H9 (cell line): ENCODE results near the gene TMEM165. TPM values are rescaled to one million over a fixed set of nuclear protein-coding genes. Genes with fewer than 3 reads are reported as not detected.
A peak's percentile ranks its signal among the peaks of the same experiment; 100 is the strongest.

ENCODE experiments used
- DNase-seq: peaks from one replicate; pipeline ENCODE4 v3.0.0-alpha.2; 2017
- H2AFZ ChIP-seq: one replicate; pipeline ENCODE4 v1.6.1; 2013; ENCODE audit warnings: mild to moderate bottlenecking, low read length, control low read depth, moderate library complexity
- H2AK5ac ChIP-seq: 2 replicates; pipeline ENCODE4 v1.6.1; 2013; ENCODE audit warnings: low read length, control low read depth, mixed read lengths; ENCODE audit not compliant: insufficient read length
- H2BK120ac ChIP-seq: one replicate; pipeline ENCODE4 v1.6.1; 2013; ENCODE audit warnings: low read depth, mild to moderate bottlenecking, low read length, control low read depth, inconsistent platforms; ENCODE audit not compliant: poor library complexity, severe bottlenecking
- H2BK12ac ChIP-seq: 2 replicates; pipeline ENCODE4 v1.6.1; 2013; ENCODE audit warnings: low read length, control low read depth, mixed read lengths, low read depth; ENCODE audit not compliant: insufficient read length
- H2BK15ac ChIP-seq: 2 replicates; pipeline ENCODE4 v1.6.1; 2013; ENCODE audit warnings: low read depth, low read length, control low read depth
- H2BK20ac ChIP-seq: one replicate; pipeline ENCODE4 v1.6.1; 2013; ENCODE audit warnings: low read depth, mild to moderate bottlenecking, low read length, control low read depth, inconsistent platforms; ENCODE audit not compliant: poor library complexity, severe bottlenecking
- H2BK5ac ChIP-seq: 2 replicates; pipeline ENCODE4 v1.6.1; 2013; ENCODE audit warnings: low read length, control low read depth, mixed read lengths; ENCODE audit not compliant: insufficient read length
- H3K14ac ChIP-seq: 2 replicates; pipeline ENCODE4 v1.6.1; 2013; ENCODE audit warnings: low read length, control low read depth; ENCODE audit not compliant: insufficient read depth
- H3K18ac ChIP-seq: 2 replicates; pipeline ENCODE4 v1.6.1; 2013; ENCODE audit warnings: low read depth, mild to moderate bottlenecking, mixed read lengths, low read length, control low read depth; ENCODE audit not compliant: insufficient read length
- H3K23ac ChIP-seq: 2 replicates; pipeline ENCODE4 v1.6.1; 2013; ENCODE audit warnings: low read length, control low read depth, mixed read lengths, low read depth; ENCODE audit not compliant: insufficient read length
- H3K23me2 ChIP-seq: 2 replicates; pipeline ENCODE4 v1.6.1; 2013; ENCODE audit warnings: low read depth, mild to moderate bottlenecking, mixed read lengths, low read length, control low read depth; ENCODE audit not compliant: insufficient read length, poor library complexity, severe bottlenecking
- H3K27ac ChIP-seq: 2 replicates; pipeline ENCODE4 v1.5.1; 2013; ENCODE audit warnings: low read length, control low read depth, mixed read lengths, low read depth; ENCODE audit not compliant: insufficient read length
- H3K27me3 ChIP-seq: 2 replicates; pipeline ENCODE4 v1.6.1; 2013; ENCODE audit warnings: low read length, control low read depth, inconsistent platforms; ENCODE audit not compliant: insufficient read depth
- H3K4ac ChIP-seq: 2 replicates; pipeline ENCODE4 v1.6.1; 2013; ENCODE audit warnings: low read depth, mild to moderate bottlenecking, control low read depth, inconsistent platforms, low read length, moderate library complexity
- H3K4me1 ChIP-seq: 2 replicates; pipeline ENCODE4 v1.6.1; 2013; ENCODE audit warnings: low read length, control low read depth, inconsistent platforms; ENCODE audit not compliant: insufficient read depth
- H3K4me2 ChIP-seq: 2 replicates; pipeline ENCODE4 v1.6.1; 2013; ENCODE audit warnings: low read length, control low read depth, mixed read lengths; ENCODE audit not compliant: insufficient read length, insufficient read depth
- H3K56ac ChIP-seq: 2 replicates; pipeline ENCODE4 v1.6.1; 2013; ENCODE audit warnings: low read depth, mild to moderate bottlenecking, mixed read lengths, low read length, control low read depth; ENCODE audit not compliant: insufficient read length
- H3K79me1 ChIP-seq: 2 replicates; pipeline ENCODE4 v1.6.1; 2013; ENCODE audit warnings: low read depth, mild to moderate bottlenecking, moderate library complexity, low read length, control low read depth, inconsistent platforms; ENCODE audit not compliant: insufficient read depth, poor library complexity, severe bottlenecking
- H3K79me2 ChIP-seq: 2 replicates; pipeline ENCODE4 v1.6.1; 2013; ENCODE audit warnings: low read length, control low read depth, inconsistent platforms; ENCODE audit not compliant: insufficient read depth
- H3K9ac ChIP-seq: 2 replicates; pipeline ENCODE4 v1.6.1; 2013; ENCODE audit warnings: low read length, control low read depth, mixed read lengths; ENCODE audit not compliant: insufficient read length; ENCODE audit errors: extremely low read depth
- H3K9me3 ChIP-seq: one replicate; pipeline ENCODE4 v1.6.1; 2013; ENCODE audit warnings: low read depth, low read length, inconsistent platforms; ENCODE audit not compliant: control insufficient read depth
- H3T11ph ChIP-seq: one replicate; pipeline ENCODE4 v1.6.1; 2013; ENCODE audit warnings: mild to moderate bottlenecking, low read length, control low read depth, inconsistent platforms
- H4K20me1 ChIP-seq: one replicate; pipeline ENCODE4 v1.6.1; 2013; ENCODE audit not compliant: control insufficient read depth, insufficient read length, insufficient read depth
- H4K5ac ChIP-seq: 2 replicates; pipeline ENCODE4 v1.6.1; 2013; ENCODE audit warnings: low read depth, mild to moderate bottlenecking, mixed read lengths, low read length, control low read depth; ENCODE audit not compliant: insufficient read length
- H4K8ac ChIP-seq: replicated peaks from 2 replicates; pipeline ENCODE4 v1.6.1; 2013; ENCODE audit warnings: low read length, control low read depth, mixed read lengths, low read depth; ENCODE audit not compliant: insufficient read length
- H4K91ac ChIP-seq: 2 replicates; pipeline ENCODE4 v1.6.1; 2013; ENCODE audit warnings: low read depth, mild to moderate bottlenecking, moderate library complexity, mixed read lengths, low read length, control low read depth; ENCODE audit not compliant: insufficient read length
- H3K27ac Mint-ChIP-seq, 3 experiments: 2 replicates in 2 of 3; 3 replicates in 1 of 3; pipeline ENCODE4 v1.8.0; 2020 to 2021; ENCODE audit warnings: mixed read lengths in 3 of 3, mild to moderate bottlenecking in 1 of 3, moderate library complexity in 1 of 3
- H3K27me3 Mint-ChIP-seq: 2 replicates; pipeline ENCODE4 v1.8.0; 2021; ENCODE audit warnings: low read depth, mild to moderate bottlenecking, moderate library complexity, mixed read lengths
- H3K36me3 Mint-ChIP-seq, 3 experiments: 2 replicates in 2 of 3; 3 replicates in 1 of 3; pipeline ENCODE4 v1.8.0; 2020 to 2021; ENCODE audit warnings: low read depth in 3 of 3, mixed read lengths in 3 of 3; ENCODE audit not compliant: insufficient read depth in 1 of 3
- H3K4me1 Mint-ChIP-seq, 2 experiments: 2 replicates each; pipeline ENCODE4 v1.8.0; 2020; ENCODE audit warnings: mixed read lengths in 2 of 2
- H3K4me3 Mint-ChIP-seq, 2 experiments: 2 replicates in 1 of 2; 3 replicates in 1 of 2; pipeline ENCODE4 v1.8.0; 2020 to 2021; ENCODE audit warnings: mild to moderate bottlenecking in 2 of 2, mixed read lengths in 2 of 2, moderate library complexity in 1 of 2
- H3K9me3 Mint-ChIP-seq, 2 experiments: 2 replicates in 1 of 2; 3 replicates in 1 of 2; pipeline ENCODE4 v1.8.0; 2020; ENCODE audit warnings: mild to moderate bottlenecking in 2 of 2, mixed read lengths in 2 of 2, moderate library complexity in 1 of 2
- total RNA-seq: library from RNA; stranded (reverse); gene quantifications from 2 replicates; pipeline ENCODE4 v1.2.1, GENCODE V29; 2021
- TF ChIP-seq, protein P1 (sequence below): fragments of 200-600 bp; sonication (generic); conservative IDR thresholded peaks from 3 replicates; pipeline ENCODE4 v1.8.0; 2021; ENCODE audit warnings: antibody characterized with exemption, mild to moderate bottlenecking

Gene TMEM165
- total RNA-seq, 1 experiment from 2014 or later: 87.2 TPM

DNA sequence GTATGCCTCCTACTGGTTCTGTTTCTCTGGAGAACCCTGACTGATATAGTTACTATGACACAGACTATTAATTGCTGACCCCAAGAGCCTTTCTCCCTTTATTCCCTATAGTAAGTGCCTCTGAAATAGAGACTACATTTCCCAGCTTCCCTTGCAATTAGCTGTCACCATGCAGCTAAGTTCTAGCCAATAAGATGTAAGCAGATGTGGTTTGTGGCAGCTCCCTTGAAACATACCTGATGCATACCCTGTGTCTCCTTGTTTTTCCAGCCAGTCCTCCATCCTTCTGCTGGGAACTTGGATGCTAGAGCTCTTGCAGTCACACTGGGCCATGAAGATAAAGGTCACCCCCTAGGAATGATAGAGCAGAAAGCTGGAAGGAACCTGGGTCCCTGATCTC is 9.7 kb upstream of the TMEM165 start:
- Histone ChIP-seq H4K5ac (no peak overlapping the region), H4K20me1 (no peaks in the 10 kb centered on the region), H2AFZ (no peak overlapping the region), H3K79me1 (no peaks in the 10 kb centered on the region), H3K14ac (no peak overlapping the region), H3T11ph (no peak overlapping the region), H2BK15ac (no peak overlapping the region), H3K4ac (no peak overlapping the region), H3K9ac (no peak overlapping the region), H3K27me3 (no peaks in the 10 kb centered on the region), H4K8ac (no peak overlapping the region), H3K23ac (no peak overlapping the region), H3K18ac (no peak overlapping the region), H3K4me1 (no peaks in the 10 kb centered on the region), H3K23me2 (no peaks in the 10 kb centered on the region), H2BK12ac (no peak overlapping the region), H2AK5ac (no peak overlapping the region), H3K56ac (no peak overlapping the region), H3K79me2 (no peaks in the 10 kb centered on the region), H3K9me3 (no peaks in the 10 kb centered on the region), H2BK20ac (no peak overlapping the region), H3K27ac (no peak overlapping the region), H2BK5ac (no peak overlapping the region), H3K4me2 (no peak overlapping the region), H2BK120ac (no peak overlapping the region), H4K91ac (no peak overlapping the region)
- no peaks in the 10 kb centered on the region for H3K9me3 Mint-ChIP-seq
- peak; percentile 52 for DNase-seq
- TF ChIP-seq, protein P1, sequence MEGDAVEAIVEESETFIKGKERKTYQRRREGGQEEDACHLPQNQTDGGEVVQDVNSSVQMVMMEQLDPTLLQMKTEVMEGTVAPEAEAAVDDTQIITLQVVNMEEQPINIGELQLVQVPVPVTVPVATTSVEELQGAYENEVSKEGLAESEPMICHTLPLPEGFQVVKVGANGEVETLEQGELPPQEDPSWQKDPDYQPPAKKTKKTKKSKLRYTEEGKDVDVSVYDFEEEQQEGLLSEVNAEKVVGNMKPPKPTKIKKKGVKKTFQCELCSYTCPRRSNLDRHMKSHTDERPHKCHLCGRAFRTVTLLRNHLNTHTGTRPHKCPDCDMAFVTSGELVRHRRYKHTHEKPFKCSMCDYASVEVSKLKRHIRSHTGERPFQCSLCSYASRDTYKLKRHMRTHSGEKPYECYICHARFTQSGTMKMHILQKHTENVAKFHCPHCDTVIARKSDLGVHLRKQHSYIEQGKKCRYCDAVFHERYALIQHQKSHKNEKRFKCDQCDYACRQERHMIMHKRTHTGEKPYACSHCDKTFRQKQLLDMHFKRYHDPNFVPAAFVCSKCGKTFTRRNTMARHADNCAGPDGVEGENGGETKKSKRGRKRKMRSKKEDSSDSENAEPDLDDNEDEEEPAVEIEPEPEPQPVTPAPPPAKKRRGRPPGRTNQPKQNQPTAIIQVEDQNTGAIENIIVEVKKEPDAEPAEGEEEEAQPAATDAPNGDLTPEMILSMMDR: no peak
- no peaks in the 10 kb centered on the region for H3K27me3 Mint-ChIP-seq
- no peaks in the 10 kb centered on the region for H3K36me3 Mint-ChIP-seq
- no peak overlapping the region for H3K4me3 Mint-ChIP-seq
- H3K27ac Mint-ChIP-seq: peak overlapping the region in 1 of 3 experiments; percentile 55; a peak in 1 of 7 replicates
- peaks cover 5 to 7% of the 10 kb centered on the region in 2 experiments for H3K4me1 Mint-ChIP-seq
